Skeletal muscle satellite cell (primary cell): ENCODE measurements around the gene PREX1.

Source experiments
- H3K27me3 ChIP-seq: 2 replicates; pipeline ENCODE4 v1.7.0; 2013; ENCODE audit warnings: low read length; ENCODE audit not compliant: control insufficient read depth, insufficient read depth
- H3K36me3 ChIP-seq: 2 replicates; pipeline ENCODE4 v1.7.0; 2013; ENCODE audit warnings: mild to moderate bottlenecking, control low read depth, low read length; ENCODE audit not compliant: insufficient read depth
- H3K4me1 ChIP-seq: 2 replicates; pipeline ENCODE4 v1.7.0; 2013; ENCODE audit warnings: low read length; ENCODE audit not compliant: control insufficient read depth, insufficient read depth
- H3K4me2 ChIP-seq: 2 replicates; pipeline ENCODE4 v1.7.0; 2013; ENCODE audit warnings: mild to moderate bottlenecking, low read length
- H3K4me3 ChIP-seq: 2 replicates; pipeline ENCODE4 v1.7.0; 2013; ENCODE audit warnings: low read length
- H3K9ac ChIP-seq: 2 replicates; pipeline ENCODE4 v1.7.0; 2013; ENCODE audit warnings: mild to moderate bottlenecking, low read depth, low read length, moderate library complexity
- H3K9me3 ChIP-seq: replicated peaks from 2 replicates; pipeline ENCODE4 v1.7.0; 2013; ENCODE audit warnings: mild to moderate bottlenecking, control low read depth, low read length

Gene PREX1

DNA sequence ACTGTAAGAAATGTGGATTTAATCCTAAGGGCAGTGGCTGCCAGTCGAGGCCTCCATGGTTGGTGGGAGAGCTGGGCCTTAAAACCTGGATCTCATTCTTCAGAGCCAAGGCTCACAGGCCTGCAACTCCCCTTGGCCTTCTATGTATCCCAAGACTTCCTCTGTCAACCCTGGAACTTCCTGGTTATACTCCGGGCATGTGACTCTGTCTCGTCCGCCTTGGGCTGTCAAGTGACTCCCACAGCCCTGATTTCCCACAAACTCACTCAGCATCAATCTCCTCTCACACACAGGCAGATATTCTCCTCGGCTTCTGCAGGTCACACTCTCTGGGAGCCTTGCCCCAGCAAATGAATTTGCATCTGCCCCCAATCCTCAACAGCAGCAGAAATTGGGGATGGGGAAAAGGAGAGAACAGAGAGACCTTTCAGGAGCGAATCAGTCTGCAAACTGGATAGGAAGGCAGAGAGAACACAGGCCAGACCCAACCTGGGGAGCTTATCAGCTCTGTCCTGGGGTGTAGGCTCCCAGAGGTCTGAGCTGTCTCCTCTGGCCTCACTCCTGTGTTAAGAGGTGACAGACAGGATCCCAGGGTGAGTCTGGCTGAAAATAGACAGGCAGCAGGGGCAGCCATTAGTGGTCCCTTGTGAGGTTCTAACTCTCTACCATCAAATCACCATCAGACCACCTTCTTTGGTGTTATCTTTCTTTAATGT lies 30.4 kb upstream of the PREX1 start:
- Histone ChIP-seq H3K4me2 (no peak overlapping the region), H3K4me1 (peaks cover 6% of the 10 kb centered on the region), H3K27me3 (peaks cover 18% of the 10 kb centered on the region), H3K4me3 (no peak overlapping the region), H3K36me3 (no peaks in the 10 kb centered on the region), H3K9me3 (no peaks in the 10 kb centered on the region), H3K9ac (no peak overlapping the region)

- Histone ChIP-seq H3K4me1 (peaks cover 6% of the 10 kb centered on the region), H3K4me2 (no peak overlapping the region)
Observed at GRCh38 chr20:48856130-48856529, 28.3 kb upstream of the PREX1 start.

GRCh38 chr20:48855046-48855445 lies 27.2 kb upstream of the PREX1 start:
- Histone ChIP-seq H3K36me3 (no peaks in the 10 kb centered on the region), H3K9me3 (no peaks in the 10 kb centered on the region), H3K4me3 (no peak overlapping the region), H3K27me3 (peaks cover 11% of the 10 kb centered on the region), H3K9ac (no peak overlapping the region), H3K4me1 (peaks cover 6% of the 10 kb centered on the region), H3K4me2 (no peak overlapping the region)

More at GRCh38 chr20:48856130-48856529, 28.3 kb upstream of the PREX1 start:
- peaks cover 14% of the 10 kb centered on the region for H3K27me3 ChIP-seq
- H3K9me3 ChIP-seq: no peaks in the 10 kb centered on the region
- H3K9ac ChIP-seq: no peak overlapping the region
- H3K36me3 ChIP-seq: no peaks in the 10 kb centered on the region
- no peak overlapping the region for H3K4me3 ChIP-seq

DNA sequence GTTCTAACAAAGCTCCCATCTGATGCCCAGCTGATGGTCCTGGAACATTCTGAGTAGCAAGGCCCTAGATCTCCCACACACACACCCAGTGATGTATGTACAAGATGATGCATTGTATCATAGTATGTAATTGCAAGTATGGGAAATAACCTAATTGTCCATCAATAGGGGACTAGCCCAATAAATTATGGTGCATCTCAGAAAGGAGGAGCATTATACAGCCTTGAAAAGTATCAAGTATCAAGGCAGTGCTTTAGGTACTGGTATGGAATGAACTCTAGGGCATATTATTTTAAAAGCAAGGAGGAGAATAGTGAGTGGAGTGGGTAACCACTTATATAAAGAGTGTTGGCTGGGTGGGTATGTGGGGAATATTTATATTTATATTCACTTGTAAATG lies 24.8 kb upstream of the PREX1 start:
- Histone ChIP-seq H3K36me3 (no peaks in the 10 kb centered on the region), H3K27me3 (peaks cover 5% of the 10 kb centered on the region), H3K9me3 (no peaks in the 10 kb centered on the region), H3K4me2 (no peak overlapping the region), H3K9ac (no peak overlapping the region), H3K4me1 (peaks cover 6% of the 10 kb centered on the region), H3K4me3 (no peak overlapping the region)

GRCh38 chr20:48851579-48851978 lies 23.8 kb upstream of the PREX1 start:
- Histone ChIP-seq H3K4me3 (no peak overlapping the region), H3K9ac (no peak overlapping the region), H3K9me3 (no peaks in the 10 kb centered on the region), H3K4me2 (no peak overlapping the region), H3K4me1 (peaks cover 9% of the 10 kb centered on the region), H3K27me3 (peaks cover 5% of the 10 kb centered on the region), H3K36me3 (no peaks in the 10 kb centered on the region)

DNA sequence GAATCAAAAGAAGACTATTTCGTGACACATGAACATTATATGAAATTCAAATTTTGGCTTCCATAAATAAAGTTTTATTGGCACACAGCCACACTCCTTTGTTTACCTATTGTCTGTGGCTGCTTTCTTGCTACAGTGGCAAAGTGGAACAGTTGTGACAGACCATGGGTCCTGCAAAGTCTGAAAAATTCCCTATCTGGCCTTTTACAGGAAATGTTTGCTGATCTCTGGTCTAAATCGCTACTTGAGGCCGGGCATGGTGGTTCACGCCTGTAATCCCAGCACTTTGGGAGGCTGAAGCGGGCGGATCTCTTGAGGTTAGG lies 23.1 kb upstream of the PREX1 start:
- no peaks in the 10 kb centered on the region for H3K9me3 ChIP-seq

GRCh38 chr20:48850257-48850976 lies 22.6 kb upstream of the PREX1 start:
- Histone ChIP-seq H3K9ac (no peak overlapping the region), H3K27me3 (no peaks in the 10 kb centered on the region), H3K4me1 (peaks cover 19% of the 10 kb centered on the region), H3K36me3 (no peaks in the 10 kb centered on the region), H3K4me2 (no peak overlapping the region), H3K4me3 (no peak overlapping the region), H3K9me3 (no peaks in the 10 kb centered on the region)

More for the DNA sequence above, 23.1 kb upstream of the PREX1 start:
- Histone ChIP-seq H3K36me3 (no peaks in the 10 kb centered on the region), H3K27me3 (peaks cover under 1% of the 10 kb centered on the region), H3K4me3 (no peak overlapping the region), H3K4me1 (peaks cover 15% of the 10 kb centered on the region), H3K9ac (no peak overlapping the region), H3K4me2 (no peak overlapping the region)

- Histone ChIP-seq H3K4me1 (peaks cover 26% of the 10 kb centered on the region), H3K4me3 (no peak overlapping the region), H3K9me3 (no peaks in the 10 kb centered on the region), H3K9ac (no peak overlapping the region), H3K27me3 (no peaks in the 10 kb centered on the region), H3K4me2 (no peak overlapping the region), H3K36me3 (no peaks in the 10 kb centered on the region)
Observed at GRCh38 chr20:48849779-48850178, 22.0 kb upstream of the PREX1 start.

GRCh38 chr20:48849299-48849698 lies 21.5 kb upstream of the PREX1 start:
- Histone ChIP-seq H3K9me3 (no peaks in the 10 kb centered on the region), H3K9ac (no peak overlapping the region), H3K36me3 (no peaks in the 10 kb centered on the region), H3K4me2 (no peak overlapping the region), H3K27me3 (no peaks in the 10 kb centered on the region), H3K4me1 (peaks cover 29% of the 10 kb centered on the region), H3K4me3 (no peak overlapping the region)

DNA sequence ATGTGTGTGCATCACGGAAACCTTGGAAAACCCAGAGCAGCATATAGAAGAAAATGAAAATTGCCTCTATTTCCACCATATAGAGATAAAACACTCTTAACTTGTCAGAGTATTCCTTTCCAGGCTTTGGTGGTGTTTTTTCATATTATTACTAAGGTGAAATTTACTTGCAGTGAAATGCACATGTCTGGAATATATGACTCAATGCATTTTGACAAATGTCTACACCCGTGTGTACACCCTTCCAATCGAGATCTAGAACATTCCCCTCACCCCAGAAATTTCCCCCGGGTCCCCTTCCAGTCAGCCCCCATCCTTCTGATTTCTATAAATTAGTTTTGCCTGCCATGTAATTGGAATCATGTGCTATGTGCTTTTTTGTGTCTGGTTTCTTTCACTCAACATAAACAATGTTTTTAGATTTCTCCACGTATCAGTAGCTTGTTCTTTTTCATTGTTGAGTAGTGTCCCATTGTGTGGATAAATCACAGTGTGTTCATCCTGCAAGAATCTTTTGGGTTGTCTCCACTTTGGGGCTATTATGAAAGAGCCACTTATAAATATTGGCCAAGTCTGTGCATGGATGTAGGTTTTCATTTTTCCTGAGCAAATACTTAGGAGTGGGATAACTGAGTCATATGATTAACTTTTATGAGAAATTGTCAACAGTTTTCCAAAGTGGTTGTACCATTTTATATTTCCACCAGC lies 19.9 kb upstream of the PREX1 start:
- Histone ChIP-seq H3K9ac (no peak overlapping the region), H3K27me3 (no peaks in the 10 kb centered on the region), H3K9me3 (no peaks in the 10 kb centered on the region), H3K4me3 (no peak overlapping the region), H3K4me1 (peaks cover 23% of the 10 kb centered on the region), H3K4me2 (no peak overlapping the region), H3K36me3 (no peaks in the 10 kb centered on the region)

- H3K4me3 ChIP-seq: no peak overlapping the region
- H3K4me1 ChIP-seq: peaks cover 30% of the 10 kb centered on the region
Observed at GRCh38 chr20:48846516-48847492, 19.0 kb upstream of the PREX1 start.

More at GRCh38 chr20:48846516-48847492, 19.0 kb upstream of the PREX1 start:
- Histone ChIP-seq H3K27me3 (no peaks in the 10 kb centered on the region), H3K9me3 (no peaks in the 10 kb centered on the region), H3K4me2 (no peak overlapping the region), H3K9ac (no peak overlapping the region), H3K36me3 (no peaks in the 10 kb centered on the region)
